ENCODE data around the gene PLD1. TPM values are rescaled to one million over a fixed set of nuclear protein-coding genes. Genes with fewer than 3 reads are reported as not detected.
A peak's percentile ranks its signal among the peaks of the same experiment; 100 is the strongest.

Gene PLD1
- total RNA-seq, 1 donor from 2014 or later: 66.2 TPM

GRCh38 chr3:171557173-171557572 is 253.1 kb downstream of the PLD1 start:
- no peak for DNase-seq

DNA sequence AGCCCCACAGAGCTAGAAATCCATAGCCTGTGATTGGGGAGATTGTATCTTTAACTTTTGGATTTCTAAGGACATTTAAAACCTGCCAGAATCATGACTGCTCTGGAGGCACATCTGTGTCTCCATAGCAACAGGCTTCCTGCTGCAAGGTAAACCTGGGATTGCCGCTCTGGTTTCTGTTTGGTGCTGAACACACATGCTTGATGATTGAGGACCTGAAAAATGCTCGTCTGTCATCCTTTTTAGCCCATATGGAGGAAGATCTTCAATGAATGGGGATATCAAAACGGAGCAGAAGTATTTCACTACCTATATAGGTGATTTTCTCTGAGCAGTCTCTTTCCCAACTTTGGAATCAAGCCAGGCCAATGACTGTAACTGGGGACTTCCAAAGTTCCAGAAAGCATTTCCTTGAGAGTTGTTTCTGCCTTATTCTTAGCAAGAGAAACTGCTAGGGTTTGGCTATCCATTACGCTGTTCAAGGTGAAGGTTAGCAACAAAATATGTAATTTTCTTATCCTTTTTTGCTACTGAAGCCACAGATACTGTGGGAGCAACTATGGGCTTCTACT is 253.6 kb downstream of the PLD1 start:
- peak; percentile 33 for DNase-seq

GRCh38 chr3:171556148-171556547 is 254.1 kb downstream of the PLD1 start:
- DNase-seq: no peak

- DNase-seq: no peak
Observed at GRCh38 chr3:171553086-171553485, 257.2 kb downstream of the PLD1 start.

DNA sequence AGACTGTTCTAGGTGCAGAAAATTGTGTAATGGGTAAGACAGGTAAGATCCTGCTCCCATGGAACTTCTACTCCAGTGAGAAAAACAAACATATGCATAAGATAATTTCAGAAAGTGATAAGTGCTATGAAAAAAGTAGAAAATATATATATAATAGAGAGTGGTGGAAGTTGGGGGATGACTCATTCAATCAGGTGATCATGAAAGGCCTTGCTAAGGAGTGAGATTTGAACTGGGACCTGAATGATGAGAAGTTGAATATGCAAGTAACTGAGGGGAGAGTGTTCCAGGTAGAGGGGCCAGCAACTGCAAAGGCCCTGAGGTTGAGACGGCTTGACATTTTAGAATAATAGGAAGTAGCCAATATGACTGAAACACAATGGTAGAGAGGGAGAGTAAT is 257.8 kb downstream of the PLD1 start:
- no peak for DNase-seq

DNA sequence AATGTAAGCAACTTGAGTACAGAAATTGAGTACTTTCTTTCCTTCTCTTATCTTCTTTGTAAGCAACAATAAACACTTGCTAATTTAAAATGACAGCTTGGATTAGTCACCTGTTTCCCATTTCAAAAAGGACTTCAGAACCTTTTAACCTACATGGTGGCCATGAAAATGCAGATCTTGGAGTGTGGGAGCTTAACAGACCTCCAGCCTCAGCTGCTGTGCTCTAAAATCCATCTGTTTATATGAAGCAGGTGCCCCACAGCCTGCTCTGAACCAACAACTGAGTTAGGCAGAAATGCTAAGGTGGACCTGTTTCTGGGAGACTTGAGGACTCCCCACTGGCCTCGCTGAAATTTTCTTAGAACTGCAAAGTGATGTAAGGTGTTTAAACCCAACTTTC is 259.0 kb downstream of the PLD1 start:
- no peak for DNase-seq

Other genes with a start within 250 kb of the PLD1 start
- not detected in 2 replicates for gene TMEM212, start 32.9 kb upstream of the PLD1 start, total RNA-seq
- gene FNDC3B, start 229.1 kb upstream of the PLD1 start, total RNA-seq: 126 and 138 TPM in 2 replicates

Data from dermis blood vessel endothelial cell (primary cell).